MG63 (cell line): Measurements from ENCODE around the gene TRAPPC12. TPM values are rescaled to one million over a fixed set of nuclear protein-coding genes. Genes with fewer than 3 reads are reported as not detected.

ENCODE experiments used
- total RNA-seq: library from RNA; depleted of rRNA; stranded (reverse); fragments of >200 nt; shearing (Covaris generic); gene quantifications from 2 replicates; pipeline ENCODE4 v1.2.3, GENCODE V29; 2014; ENCODE audit warnings: low replicate concordance; rRNA removed

TRAPPC12 gene
- total RNA-seq, 1 experiment from 2014 or later = 29.3 TPM

Other genes with a start within 250 kb of the TRAPPC12 start
- 47.9 and 78.7 TPM in 2 replicates for gene EIPR1, start 1.9 kb upstream of the TRAPPC12 start, total RNA-seq
- 75.8 and 78.9 TPM in 2 replicates for gene ADI1, start 139.8 kb downstream of the TRAPPC12 start, total RNA-seq
- gene RNASEH1, start 178.6 kb downstream of the TRAPPC12 start, total RNA-seq = 26.0 and 71.0 TPM in 2 replicates
- gene RPS7, start 195.6 kb downstream of the TRAPPC12 start, total RNA-seq = 3,110 and 4,078 TPM in 2 replicates
- 2.1 TPM in 1 of 2 replicates, not detected in the other for gene COLEC11, start 215.4 kb downstream of the TRAPPC12 start, total RNA-seq